Brain pericyte (primary cell): ENCODE measurements around the gene CPPED1.
"Not testable (repeated sequence)": the region's sequence is repeated elsewhere in the genome, so short reads cannot be mapped to it uniquely, and the experiment has no call there.

Experiments used
- DNase-seq: peaks from one replicate; pipeline ENCODE4 v3.0.0-alpha.2; 2012; ENCODE audit warnings: low read depth, low spot score

The CPPED1 gene

DNA sequence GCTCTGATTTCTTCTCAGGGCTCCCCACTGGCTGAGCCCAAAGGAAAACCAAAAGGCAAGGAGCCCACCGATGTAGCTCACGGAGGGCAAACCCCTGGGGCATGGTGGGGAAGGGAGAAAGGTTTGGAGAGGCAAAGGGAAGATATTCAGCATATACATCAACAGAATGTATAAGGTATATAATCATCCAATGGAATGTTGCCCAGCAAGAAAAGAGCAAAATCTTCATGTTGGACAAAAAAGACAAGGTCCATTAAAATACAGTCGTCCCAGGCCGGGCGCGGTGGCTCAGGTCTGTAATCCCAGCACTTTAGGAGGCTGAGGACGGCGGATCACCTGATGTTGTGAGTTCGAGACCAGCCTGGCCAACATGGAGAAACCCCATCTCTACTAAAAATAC, 1.6 kb downstream of the CPPED1 start:
- DNase-seq = no peak

DNA sequence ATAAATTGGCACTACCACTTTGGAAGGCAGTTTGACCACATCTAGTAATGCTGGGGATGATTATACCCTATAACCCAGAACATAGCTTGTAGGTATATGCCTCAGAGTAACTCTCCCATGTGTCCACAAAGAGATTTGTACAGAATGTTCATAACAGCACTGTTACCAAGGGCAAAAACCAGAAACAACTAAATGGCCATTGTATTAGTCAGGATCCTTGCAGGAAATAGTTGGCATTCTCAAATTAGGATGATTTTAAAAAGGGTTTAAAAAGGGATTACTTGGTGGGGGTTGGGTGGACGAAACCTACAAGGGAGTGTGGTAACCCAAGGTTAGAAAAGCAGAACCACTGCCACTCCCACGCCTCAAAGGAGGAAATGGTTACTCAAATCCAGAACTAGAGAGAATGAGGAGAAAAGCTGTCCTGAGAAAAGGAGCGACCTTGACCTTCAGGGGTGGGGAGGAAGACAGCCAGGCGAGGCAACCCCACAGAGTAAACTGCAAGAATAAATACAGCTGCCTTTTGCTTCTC, 2.1 kb downstream of the CPPED1 start:
- peak; percentile 93 for DNase-seq

DNA sequence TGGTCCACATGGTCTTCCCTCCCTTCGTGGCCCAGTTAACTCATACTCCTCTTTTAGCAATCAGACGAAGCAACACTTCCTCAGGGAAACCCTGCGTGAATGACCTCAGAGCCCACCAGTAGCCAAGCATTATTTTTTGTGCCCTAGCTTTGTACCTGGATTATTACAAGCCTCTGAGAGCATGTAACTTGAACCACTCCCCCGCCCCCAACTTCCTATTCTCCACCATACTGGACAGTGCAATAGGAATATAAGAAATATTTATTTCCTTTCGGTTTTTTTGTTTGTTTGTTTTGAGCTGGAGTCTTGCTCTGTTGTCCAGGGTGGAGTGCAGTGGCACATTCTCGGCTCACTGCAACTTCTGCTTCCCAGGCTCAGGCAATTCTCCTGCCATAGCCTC, 2.9 kb downstream of the CPPED1 start:
- no peak for DNase-seq

GRCh38 chr16:12799996-12800395, 3.7 kb downstream of the CPPED1 start:
- not testable (repeated sequence) for DNase-seq

GRCh38 chr16:12798846-12799245, 4.8 kb downstream of the CPPED1 start:
- no peak for DNase-seq

GRCh38 chr16:12798171-12798570, 5.5 kb downstream of the CPPED1 start:
- no peak for DNase-seq

- DNase-seq = no peak
These were observed 7.2 kb downstream of the CPPED1 start for GRCh38 chr16:12796498-12796897.

- no peak for DNase-seq
These were observed 8.9 kb downstream of the CPPED1 start for GRCh38 chr16:12794486-12795387.

DNA sequence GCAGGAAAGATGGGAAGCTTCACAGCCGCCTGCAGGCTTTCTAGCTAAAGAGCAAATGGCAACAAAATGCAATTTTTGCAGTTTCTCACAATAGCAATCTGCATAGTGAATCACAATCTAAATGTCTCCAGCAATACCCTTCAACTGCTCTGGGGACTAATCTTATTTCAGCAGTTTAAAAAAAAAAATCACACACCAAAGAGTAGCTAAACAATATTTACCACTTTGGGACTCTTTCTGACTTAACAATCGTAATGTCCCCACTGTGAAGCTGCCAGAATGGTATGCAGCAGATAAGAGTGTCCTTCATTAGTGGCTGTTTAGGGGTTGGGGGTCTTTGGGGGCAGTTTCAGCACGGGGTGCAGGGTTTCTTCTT, 9.8 kb downstream of the CPPED1 start:
- DNase-seq = no peak

GRCh38 chr16:12793120-12793864, 10.4 kb downstream of the CPPED1 start:
- no peak for DNase-seq

DNA sequence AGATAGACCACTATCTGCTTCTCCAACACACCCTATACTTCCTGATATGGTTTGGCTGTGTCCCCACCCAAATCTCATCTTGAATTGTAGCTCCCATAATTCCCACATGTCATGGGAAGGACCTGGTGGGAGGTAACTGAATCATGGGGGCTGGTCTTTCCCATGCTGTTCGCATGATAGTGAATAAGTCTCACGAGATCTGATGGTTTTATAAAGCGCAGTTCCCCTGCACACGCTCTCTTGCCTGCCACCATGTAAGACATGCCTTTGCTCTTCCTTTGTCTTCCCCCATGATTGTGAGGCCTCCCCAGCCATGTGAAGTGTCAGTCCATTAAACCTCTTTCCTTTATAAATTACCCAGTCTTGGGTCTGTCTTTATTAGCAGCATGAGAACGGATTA, 11.2 kb downstream of the CPPED1 start:
- not testable (repeated sequence) for DNase-seq

- DNase-seq = no peak
These were observed 12.3 kb downstream of the CPPED1 start for GRCh38 chr16:12791340-12791739.

DNA sequence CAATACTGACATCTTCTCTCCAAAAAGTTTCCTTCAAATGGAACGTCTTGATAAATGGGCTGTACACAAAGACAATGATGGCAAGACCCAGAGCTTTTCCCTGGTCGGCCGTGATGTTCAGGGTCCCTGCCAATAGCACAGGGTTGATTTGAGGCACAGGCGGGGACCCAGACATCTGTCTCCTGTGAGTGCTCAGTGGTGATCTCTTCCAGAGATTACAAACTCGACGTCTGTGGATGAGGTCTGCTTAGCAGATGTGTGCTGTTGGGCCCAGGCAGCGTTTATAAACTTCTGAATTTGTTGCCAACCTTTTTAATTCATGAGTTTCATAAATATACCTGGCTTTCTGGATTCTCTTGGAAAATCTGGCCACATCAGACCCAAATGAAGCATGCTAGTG, 14.9 kb downstream of the CPPED1 start:
- no peak for DNase-seq

GRCh38 chr16:12786081-12786480, 17.6 kb downstream of the CPPED1 start:
- no peak for DNase-seq

- no peak for DNase-seq
These were observed 19.6 kb downstream of the CPPED1 start for GRCh38 chr16:12784076-12784475.

GRCh38 chr16:12781777-12782176, 21.9 kb downstream of the CPPED1 start:
- no peak for DNase-seq

DNA sequence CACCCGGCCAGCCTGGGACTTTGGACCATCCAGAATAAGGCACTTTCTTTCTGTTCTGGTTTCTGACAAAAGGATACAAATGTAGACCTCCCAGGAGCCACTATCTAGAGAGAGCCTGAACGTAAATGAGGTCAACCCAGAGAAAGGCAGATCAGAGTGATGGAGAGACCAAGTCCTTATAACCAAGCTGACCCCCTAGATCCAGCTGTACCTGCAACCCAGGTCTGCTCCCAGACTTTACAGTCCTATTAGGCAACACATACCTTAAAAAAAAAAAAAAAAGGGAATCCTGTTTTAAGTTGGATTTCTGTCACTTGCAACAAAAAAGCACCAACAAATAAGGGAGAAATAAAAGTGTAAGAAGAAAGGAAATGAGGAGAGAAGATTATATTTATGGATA, 23.2 kb downstream of the CPPED1 start:
- DNase-seq = no peak

- no peak for DNase-seq
These were observed 25.0 kb downstream of the CPPED1 start for GRCh38 chr16:12778726-12779125.

DNA sequence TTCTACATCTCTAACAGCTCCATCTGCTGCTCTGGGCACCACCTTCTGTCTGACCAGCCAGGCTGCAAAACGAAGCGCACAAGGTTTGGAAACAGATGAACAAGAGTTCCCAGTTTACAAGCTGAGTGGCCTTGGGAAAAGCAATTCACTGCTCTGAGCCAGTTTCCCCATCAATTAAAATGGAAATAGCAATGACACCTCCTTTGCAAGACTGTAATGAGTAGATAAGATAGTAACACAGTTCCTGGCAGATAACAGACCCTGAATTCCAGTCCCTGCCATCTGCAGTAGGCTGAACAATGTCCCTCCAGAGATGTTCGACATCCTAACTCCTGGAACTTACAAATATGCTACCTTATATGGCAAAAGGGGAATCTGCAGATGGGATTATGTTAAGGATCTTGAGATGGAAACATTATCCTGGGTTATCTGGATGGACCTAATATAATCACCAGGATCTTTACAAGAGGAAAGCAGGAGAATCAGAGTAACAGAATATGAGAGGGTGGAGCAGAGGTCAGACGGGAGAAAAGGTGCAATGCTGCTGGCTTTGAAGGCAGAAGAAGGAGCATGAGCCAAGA, 27.9 kb downstream of the CPPED1 start:
- no peak for DNase-seq

DNA sequence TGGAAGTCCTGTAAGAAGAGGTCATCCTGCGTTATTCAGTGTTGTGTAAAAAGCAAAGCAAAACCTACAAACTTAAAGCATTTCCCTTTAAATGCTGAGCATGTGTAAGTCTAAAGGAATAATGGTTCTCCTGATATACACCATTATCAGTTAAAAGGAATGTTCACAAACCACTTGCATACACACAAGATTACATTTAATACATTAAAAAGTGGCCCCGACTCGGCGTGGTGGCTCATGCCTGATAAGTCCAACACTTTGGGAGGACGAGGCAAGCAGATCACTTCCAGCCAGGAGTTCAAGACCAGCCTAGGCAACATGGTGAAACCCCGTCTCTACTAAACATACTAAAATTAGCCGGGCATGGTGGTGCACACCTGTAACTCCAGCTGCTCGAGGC, 30.5 kb downstream of the CPPED1 start:
- DNase-seq = no peak

GRCh38 chr16:12771341-12771798, 32.3 kb downstream of the CPPED1 start:
- no peak for DNase-seq

DNA sequence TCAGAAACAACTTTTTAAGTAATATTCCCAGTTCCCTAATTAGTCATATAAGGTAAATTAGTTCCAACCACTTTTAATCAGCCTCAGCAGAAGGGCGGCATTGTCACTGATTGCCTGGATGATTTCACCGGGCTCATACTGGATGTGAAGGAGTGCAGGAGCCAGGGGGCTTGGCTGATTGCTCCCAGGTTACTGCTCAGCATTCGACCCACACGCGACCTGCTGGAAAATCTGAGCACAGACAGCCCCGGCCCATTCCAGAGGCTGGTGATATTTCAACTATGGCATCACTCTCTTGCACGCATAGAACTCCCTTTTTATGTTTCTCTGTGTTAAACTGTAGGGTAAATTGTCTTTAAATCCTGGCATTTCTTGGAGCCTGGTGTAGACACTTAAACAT, 34.2 kb downstream of the CPPED1 start:
- DNase-seq = no peak
